ENCODE data around the gene TNFRSF14.
"Not testable (repeated sequence)": the region's sequence is repeated elsewhere in the genome, so short reads cannot be mapped to it uniquely, and the experiment has no call there.

TNFRSF14 gene

DNA sequence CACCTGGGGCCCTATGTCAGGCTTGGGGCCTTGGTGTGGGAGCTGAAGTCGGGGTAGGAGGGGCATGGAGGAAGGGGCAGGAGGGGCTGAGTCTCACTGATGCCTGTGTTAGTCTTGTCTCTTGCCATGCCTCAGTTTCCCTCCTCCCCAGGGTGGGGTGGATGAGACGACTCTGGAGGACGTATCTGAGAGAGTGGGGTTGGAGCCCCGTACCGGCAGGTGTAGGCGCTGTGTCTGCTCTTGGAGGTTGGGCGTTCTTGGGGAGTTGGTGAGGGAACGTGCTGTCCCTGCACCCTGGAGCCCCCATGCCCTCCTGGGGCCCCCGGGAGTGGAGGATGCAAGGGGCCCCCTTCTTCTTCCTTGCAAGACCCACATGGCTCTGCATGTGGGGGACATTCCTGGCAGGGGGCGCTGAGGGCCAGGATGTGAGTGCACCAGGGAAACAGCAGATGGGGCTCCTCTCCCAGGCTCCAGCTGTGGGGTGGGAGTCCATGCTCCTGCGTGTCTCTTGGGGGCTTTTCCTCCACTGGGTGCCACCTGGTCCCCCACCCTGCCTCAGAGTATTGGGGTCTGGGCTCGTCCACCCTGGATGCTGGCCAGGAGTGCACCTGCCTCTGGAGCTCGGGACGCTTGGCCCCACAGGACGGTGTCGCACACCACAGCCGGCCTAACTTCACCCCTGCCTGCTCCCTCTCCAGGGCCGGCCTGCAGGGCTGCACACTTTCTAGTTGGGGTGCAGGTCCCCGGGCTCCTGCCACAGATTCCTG is 1.4 kb upstream of the TNFRSF14 start:
- DNase-seq, result no peak

DNA sequence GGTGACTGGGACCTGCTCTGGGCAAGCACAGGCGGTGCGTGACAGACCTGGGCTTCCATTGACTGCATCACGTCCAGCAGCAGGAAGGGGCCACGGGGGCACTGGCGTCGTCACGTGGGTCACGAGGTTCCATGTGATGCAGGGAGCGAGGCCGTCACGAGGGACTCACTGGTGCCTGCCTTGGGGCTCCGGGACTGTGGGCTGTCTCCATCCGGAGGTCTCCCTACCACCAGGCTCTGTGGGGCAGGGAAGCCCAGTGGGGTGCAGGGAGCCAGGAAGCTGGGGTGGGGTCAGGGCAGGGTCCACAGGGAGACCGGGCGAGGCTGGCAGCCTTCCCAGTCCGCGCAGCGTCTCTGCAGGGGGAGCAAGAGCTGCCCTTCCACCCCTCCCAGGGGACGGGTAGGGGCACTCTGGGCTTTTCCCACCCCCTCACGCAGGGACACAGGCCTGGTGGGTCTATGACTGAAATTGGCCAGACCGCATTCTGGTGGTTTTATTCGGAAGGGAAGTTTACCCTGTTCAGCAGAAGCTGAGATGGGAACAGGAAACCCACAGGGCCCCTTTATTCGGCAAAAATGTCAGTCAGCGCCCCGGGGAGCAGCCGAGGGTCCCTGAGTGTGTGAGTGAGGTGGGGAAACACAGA is 416 bp upstream of the TNFRSF14 start:
- DNase-seq, result no peak

DNA sequence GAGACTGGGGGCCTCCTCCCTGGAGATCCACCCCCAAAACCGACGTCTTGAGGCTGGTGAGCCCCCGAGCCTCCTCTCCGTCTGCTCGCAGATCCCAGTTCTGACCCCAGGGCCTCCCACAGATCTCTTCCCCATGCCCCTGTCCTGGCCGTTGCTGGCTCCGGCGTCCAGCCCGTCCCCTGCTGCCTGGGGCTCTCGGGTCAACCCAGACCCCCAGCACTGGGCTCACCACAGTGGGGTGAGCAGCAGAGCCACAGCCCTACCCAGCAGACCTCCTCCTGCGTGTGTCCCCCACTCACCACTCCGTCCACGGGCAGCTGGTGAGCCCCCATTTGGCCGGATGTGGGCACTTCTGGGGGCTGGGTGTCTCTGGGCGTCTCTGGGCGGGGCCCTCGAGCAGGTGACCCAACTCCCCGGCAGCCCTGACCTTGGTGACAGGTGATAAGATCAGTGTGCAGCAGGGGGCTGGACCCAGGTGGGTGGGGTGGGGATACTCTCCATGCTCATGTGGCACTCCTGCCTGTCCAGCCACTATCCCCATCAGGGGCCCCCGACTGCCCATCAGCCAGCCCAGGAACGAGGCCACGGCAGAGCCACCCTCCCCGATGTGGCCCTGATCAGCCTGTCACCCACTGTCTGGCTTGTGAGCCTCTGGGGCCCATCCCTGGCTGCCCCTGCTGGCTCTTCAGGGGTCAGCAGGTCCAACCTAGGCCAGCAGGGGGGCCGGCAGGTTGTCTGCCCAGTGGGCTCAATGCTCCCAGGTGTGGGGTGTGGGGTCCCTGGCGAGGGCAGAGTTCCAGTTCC is 709 bp downstream of the TNFRSF14 start:
- DNase-seq, result no peak

DNA sequence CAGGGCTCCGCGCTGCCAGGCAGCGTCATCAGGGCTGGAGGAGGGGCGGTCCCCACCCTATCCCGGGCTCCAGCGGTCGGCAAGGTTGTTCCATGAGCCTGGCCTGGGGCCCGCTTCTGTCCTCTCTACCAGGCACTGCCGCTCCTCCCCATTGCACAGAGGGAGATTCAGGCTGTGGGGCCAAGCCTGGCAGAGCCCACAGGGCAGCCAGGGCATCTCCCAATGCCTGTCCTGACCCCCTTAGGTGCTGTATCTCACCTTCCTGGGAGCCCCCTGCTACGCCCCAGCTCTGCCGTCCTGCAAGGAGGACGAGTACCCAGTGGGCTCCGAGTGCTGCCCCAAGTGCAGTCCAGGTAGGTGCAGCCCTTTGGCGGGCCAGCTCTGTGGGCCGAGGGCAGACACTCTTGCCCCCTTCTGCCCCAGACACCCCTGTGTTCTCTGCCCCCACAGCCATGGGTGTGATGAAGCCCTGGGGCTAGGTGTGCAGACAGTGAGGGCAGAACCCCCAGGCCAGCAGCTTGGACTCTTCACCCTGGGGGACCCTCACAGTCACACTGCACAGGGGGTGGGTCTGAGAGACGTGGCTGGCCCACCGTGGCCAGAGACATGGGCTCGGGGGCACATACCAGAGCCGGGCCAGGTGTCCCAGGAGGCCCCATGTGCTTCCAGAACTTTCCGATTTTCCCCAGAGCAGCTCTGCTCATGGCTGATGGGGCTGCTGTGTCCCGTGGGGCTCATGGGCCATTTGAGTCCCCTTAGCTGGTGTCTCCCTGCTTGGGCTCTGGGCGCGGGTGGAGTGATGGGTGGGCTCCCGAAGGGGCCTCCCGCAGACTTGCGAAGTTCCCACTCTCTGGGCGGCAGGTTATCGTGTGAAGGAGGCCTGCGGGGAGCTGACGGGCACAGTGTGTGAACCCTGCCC is 1.6 kb downstream of the TNFRSF14 start:
- DNase-seq, result peak; percentile 8

DNA sequence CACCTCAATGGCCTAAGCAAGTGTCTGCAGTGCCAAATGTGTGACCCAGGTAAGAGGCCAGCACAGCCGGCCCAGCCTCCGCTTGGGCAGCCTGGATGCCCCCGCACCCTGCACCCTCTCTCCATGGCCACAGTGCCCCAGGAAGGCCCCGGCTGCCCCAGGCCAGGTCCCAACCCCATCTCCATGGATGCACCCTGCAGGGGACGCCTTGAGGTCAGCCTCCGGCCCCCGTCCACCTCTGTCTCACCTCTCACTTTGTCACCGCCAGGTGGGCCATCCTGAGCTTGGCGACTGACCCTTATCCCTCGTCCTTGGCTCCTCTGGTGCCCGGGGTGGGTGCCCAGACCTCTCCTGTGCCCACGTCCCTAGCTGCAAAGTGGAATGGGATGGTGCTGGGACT is 2.2 kb downstream of the TNFRSF14 start:
- peak; percentile 1 for DNase-seq

DNA sequence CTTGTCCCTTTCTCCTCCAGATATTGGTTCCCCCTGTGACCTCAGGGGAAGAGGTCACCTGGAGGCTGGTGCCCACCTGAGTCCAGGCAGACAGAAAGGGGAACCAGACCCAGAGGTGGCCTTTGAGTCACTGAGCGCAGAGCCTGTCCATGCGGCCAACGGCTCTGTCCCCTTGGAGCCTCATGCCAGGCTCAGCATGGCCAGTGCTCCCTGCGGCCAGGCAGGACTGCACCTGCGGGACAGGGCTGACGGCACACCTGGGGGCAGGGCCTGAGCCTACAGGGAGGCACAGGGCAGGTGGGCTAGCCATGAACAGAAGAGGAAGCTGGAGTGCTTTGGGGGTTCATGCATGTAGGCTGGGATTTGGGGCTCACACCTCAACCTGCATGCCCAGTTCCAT is 2.7 kb downstream of the TNFRSF14 start:
- DNase-seq, result no peak

DNA sequence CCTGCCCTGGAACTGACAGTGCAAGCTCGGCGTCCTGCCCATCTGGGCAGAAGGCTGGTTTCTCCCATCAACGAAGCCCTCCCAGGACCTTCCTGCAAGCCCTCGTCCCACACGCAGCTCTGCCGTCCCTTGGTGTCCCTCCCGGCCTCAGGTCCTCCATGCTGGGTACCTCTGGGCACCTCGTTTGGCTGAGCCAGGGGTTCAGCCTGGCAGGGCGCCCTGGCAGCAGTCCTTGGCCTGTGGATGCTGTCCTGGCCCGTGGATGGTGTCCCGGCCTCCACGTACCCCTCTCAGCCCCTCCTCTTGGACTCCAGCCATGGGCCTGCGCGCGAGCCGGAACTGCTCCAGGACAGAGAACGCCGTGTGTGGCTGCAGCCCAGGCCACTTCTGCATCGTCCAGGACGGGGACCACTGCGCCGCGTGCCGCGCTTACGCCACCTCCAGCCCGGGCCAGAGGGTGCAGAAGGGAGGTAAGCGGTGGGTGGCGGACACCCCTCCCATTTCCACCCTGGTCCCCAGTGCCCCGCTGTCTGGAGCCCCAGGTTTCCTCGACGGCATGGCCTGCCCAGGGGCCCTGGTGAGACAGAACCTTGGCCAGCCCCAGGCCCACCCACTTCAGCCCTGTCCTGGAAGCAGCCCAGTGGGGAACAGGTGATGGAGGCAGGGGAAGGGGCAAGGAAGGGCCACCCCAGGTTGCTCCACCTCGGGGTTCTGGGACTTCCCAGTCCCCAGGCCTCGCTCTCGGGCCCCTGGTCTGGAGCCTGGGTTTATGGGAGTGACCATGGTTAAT is 3.5 kb downstream of the TNFRSF14 start:
- no peak for DNase-seq

DNA sequence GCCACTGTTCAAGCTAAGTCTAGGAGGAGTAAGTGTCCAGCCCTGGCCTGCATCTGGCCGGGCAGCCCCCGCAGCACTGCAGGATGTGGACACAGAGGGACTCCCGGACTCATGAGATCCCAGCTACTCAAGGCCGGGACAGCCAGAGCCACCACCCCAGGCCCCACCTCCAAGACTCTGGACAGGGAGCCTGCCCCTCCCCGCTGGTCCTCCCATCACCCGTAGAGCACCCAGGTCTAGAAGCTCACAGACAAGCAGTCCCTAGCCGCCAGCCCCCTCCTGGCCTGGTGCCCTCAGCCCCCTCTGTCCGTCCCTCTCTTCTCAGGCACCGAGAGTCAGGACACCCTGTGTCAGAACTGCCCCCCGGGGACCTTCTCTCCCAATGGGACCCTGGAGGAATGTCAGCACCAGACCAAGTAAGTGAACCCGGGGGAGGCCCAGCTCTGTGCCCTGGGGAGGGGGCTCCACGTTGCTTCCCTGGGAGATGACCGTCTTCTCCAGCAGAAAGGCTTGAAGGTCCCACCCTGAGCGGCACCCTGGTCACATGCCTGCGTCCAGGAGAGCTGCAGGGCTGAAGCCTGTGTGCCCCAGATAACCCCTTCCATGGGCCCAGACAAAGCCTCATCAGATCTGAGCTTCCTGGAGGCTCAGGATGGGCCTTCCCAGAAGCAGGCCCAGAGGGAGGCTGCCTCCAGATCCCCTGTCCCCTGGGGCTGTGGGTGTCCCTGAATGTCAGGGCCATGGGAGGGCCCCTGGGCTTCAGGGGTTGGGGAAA is 4.3 kb downstream of the TNFRSF14 start:
- DNase-seq, result no peak

DNA sequence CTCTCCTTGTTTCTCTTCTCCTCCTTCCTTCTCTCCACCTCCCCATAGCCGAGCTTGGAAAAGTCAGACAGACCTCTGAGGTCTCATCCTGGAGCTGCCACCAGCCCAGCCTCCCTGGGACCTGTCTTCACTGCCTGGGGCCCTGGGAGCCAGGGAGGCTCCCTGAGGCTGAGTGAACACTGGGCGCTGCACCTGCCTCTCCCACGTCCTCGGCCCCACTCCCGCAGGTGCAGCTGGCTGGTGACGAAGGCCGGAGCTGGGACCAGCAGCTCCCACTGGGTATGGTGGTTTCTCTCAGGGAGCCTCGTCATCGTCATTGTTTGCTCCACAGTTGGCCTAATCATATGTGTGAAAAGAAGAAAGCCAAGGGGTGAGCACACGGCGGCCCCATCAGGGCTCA is 5.3 kb downstream of the TNFRSF14 start:
- no peak for DNase-seq

DNA sequence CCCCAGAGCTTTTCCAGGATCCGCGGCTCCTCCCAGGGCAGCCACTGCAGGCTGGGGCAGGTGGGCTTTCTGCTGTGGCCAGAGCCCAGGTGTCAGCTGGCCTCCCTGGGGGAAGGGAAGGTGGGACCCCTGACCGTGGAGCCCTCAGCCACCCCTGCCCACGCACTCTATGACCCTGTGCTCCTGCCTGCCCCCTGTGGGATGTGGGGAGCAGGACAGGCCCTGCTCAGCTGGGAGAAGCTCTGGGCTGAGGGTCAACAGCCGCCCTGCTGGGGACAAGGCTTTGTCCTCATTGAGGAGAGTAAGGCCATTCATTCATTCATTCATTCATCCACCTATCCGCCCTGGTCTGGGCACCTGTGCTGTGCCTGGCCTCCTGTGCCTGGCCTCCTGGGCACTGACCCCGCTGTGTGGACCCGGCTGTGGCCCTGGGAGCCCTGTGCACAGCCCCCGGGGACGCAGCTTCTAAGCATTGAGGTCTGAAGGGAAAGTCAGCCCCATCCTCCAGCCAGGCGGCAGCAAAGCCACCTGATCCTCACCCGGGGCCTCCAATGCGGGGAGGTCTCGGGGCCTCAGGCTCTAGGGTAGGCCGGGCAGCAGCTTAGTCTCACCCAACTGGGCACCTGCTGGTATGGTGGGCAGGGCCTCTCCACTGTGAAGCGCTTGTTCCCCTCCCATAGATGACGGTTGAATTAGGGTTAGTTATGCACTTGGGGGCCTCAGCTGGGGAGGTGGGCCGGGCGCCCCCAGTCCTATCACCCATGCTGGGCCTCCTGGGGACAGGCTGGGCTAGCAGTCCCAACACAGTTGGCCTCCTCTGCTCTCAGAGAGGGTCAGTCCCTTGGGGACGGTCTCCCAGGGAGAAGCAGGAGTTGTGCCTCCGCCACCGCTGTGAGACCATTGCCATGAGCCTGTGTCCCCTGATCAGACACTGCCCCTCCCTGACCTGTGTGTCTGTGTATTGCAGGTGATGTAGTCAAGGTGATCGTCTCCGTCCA is 6.0 kb downstream of the TNFRSF14 start:
- peak; percentile 8 for DNase-seq

DNA sequence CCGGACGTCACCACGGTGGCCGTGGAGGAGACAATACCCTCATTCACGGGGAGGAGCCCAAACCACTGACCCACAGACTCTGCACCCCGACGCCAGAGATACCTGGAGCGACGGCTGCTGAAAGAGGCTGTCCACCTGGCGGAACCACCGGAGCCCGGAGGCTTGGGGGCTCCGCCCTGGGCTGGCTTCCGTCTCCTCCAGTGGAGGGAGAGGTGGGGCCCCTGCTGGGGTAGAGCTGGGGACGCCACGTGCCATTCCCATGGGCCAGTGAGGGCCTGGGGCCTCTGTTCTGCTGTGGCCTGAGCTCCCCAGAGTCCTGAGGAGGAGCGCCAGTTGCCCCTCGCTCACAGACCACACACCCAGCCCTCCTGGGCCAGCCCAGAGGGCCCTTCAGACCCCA is 7.0 kb downstream of the TNFRSF14 start:
- DNase-seq, result no peak

DNA sequence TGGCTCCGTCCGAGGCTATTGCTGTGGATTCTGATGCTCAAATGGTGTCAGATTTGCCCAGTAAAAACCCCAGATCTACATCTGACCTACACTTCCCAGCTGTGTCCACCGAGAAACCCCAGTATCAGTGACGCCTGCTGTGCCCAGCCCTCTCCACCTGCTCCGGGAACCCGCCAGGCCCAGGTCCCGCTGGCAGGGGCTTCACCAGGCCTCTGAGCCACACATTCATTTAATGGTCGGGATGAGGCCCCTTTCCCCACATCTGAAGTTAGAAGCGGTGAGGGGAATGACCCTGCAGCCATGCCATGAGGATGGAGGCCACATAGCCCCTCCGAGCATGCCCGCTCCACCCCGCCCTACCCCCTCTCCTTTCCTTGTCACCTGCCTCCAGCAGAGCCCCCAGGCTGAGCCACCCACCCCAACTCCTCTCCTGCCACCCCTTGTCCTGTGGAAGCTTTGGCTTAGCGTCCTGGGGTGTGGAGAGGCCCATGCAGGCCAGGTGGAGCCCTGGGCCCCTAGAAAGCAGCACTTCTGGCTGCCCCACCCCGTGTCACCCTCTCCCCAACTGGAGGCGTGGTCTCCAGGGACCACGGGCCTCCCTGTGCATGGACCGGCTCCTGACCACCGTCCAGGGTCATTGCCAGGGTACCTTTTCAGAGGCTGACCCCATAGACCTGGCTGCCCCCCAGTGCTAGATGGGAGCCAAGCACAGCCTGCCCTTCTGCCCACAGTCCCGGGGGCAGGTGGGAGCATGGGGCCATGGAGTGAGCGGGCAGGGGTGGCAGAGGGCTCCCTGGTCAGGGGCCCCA is 8.0 kb downstream of the TNFRSF14 start:
- DNase-seq, result no peak

DNA sequence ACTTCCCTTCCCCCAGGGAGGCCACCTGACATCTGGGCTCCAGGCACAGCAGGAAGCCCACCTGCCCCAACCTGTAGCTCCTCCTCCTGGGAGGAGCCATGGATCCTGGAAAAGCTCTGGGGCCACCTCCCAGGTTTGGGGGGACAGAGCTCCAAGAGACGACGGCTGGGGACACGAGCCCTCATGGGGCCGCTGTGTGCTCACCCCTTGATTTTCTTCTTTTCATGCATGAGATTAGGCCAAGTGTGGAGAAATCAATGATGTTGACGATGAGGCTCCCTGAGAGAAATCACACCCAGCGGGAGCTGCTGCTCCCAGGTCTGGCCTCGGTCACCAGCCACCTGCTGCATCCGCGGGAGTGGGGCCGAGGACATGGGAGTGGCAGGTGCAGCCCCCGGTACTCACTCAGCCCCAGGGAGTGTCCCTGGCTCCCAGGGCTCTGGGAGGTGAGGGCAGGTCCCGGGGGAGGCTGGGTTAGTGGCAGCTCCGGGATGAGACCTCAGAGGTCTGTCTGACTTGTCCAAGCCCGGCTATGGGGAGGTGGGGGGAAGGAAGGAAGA is 8.7 kb downstream of the TNFRSF14 start:
- DNase-seq, result no peak

DNA sequence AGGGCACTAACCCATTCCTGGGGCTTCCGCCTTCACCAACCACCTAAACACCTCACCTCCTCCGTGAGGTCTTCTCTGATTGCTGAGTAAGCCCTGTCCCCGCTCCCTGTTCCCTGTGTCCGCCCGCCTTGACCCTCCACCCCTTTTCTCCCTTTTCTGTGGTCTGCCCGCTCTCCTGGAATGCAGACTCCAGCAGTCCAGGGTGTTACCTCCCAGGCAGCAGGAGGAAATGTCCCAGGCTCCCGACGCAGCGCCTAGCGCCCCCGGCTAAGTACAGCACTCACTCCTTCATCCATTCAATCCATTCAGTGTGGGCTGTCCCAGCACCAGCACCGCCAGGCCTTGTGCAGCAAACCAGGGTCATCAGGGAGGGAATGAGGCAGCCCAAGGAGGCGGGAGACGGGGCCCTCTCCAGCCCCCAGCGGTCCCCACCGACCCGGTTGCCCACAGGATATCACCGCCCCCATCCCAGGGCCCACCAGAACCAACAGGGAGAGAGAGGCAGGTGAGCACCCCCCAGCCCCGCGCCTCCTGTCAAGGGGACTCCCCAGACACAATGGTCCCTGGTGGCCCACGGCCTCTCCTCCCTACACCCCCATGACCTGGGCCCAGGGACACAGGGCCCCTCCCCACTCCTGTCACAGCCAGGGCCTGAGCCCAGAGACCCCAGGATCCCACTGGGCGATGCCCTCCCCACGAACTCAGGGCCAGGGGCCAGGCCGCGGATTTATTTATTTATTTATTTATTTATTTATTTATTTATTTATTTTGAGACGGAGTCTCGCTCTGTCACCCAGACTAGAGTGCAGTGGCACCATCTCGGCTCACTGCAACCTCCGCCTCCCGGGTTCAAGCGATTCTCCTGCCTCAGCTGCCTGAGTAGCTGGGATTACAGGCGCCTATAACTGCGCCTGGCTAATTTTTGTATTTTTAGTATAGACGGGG is 10.2 kb downstream of the TNFRSF14 start:
- DNase-seq, result no peak

DNA sequence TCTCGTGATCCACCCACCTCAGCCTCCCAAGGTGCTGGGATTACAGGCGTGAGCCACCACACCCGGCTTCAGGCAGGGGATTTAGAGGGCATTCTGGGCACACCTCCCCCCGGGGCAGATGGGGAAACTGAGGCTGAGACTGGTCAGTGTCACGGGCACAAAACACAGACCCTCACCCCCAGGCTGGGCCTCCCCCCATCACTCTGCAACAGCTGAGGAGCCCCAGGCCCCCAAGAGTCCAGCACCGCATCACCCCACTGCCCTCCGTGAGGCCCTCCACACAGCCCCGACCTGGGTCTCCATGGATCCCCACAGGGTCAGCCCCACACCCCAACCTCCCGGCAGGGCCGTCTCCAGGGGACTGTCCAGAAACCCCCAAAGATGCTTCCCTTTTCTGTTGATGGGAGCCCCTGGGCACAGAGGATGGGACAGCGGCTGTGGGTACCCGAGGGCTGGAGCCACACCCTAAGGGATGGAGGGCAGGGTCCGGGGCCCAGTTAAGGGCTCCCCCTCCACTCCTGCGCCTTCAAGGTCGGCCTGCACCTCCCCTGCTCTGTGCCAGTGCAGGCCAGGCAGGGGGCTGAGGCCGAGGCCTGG is 11.0 kb downstream of the TNFRSF14 start:
- no peak for DNase-seq

DNA sequence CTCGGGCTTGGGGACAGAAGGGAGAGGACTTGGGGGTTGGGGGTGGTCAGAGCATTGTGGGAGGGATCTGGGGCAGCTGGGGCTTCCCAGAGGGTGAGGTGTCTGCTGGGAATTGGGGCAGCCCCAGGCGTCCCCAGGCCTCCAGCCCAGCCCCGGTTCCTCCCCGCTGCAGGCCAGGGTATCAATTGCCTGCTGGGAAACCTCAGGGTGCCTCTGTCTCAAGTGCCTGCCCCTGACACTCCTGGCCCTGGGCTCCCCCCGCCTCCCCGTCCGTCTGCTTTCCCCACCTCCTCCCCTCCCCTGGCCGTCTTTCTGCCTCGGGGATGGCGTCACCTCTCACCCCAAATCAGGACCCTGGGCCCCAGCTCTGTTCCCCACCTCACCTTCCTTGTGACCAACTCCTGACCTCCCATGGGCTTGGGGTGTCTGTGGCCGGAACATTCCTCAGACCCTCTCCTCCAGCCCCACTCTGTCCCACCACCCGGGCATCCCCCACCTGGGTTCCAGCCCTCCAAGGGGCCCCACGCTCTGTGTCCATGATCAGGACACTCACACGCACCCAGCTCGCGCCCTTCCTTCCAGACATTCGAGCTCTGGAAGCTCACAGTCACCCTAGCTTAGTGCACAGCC is 12.1 kb downstream of the TNFRSF14 start:
- DNase-seq, result not testable (repeated sequence)

Data from retina (tissue), 1 donor.